ENCODE results near the gene VASP. TPM values are rescaled to one million over a fixed set of nuclear protein-coding genes. Genes with fewer than 3 reads are reported as not detected.

Gene VASP
- total and polyA plus RNA-seq, 2 experiments from 2014 or later, result 60.3 to 147 TPM

GRCh38 chr19:45518469-45518826 is 11.2 kb downstream of the VASP start:
- H3K4me1 Mint-ChIP-seq, result peaks cover 7% of the 10 kb centered on the region; the same call in 2 of the 3 replicates
- H3K4me3 Mint-ChIP-seq, result no peak overlapping the region
- H3K36me3 Mint-ChIP-seq (ENCODE audit: low read depth), result peaks cover 35% of the 10 kb centered on the region
- Histone ChIP-seq H3K4me1 (ENCODE audit: insufficient read depth) (peaks cover 4% of the 10 kb centered on the region; the same call in 1 of the 2 replicates), H3K27ac (ENCODE audit: low read depth) (no peak overlapping the region), H3K4me3 (no peak overlapping the region), H3F3A (replicated peaks; ENCODE audit: low read depth) (0 out of 2 replicates have a peak, but pooled peaks cover 10% of the 10 kb centered on the region), H3K27me3 (ENCODE audit: insufficient read depth) (no peaks in the 10 kb centered on the region), H3K79me2 (replicated peaks; ENCODE audit: insufficient read depth) (peaks cover 47% of the 10 kb centered on the region), H2AFZ (no peak overlapping the region), H3K36me3 (ENCODE audit: insufficient read depth) (peaks cover 7% of the 10 kb centered on the region), H3K9me2 (ENCODE audit: insufficient read depth) (no peaks in the 10 kb centered on the region), H4K20me1 (replicated peaks; ENCODE audit: insufficient read depth) (peaks cover 39% of the 10 kb centered on the region), H3K4me2 (no peak overlapping the region)
- DNase-seq (ENCODE audit: low spot score) (no peak), ATAC-seq (no peak)
- peaks cover 11% of the 10 kb centered on the region for H3K27me3 Mint-ChIP-seq (ENCODE audit: insufficient read depth, low read depth, poor library complexity)
- no peak for TF ChIP-seq NANOG (IDR thresholded peaks at IDR 0.05; ENCODE audit: borderline replicate concordance)
- no peak for TF ChIP-seq POLR2AphosphoS5 (IDR thresholded peaks at IDR 0.05; ENCODE audit: low read depth)
- TF ChIP-seq, protein P1, sequence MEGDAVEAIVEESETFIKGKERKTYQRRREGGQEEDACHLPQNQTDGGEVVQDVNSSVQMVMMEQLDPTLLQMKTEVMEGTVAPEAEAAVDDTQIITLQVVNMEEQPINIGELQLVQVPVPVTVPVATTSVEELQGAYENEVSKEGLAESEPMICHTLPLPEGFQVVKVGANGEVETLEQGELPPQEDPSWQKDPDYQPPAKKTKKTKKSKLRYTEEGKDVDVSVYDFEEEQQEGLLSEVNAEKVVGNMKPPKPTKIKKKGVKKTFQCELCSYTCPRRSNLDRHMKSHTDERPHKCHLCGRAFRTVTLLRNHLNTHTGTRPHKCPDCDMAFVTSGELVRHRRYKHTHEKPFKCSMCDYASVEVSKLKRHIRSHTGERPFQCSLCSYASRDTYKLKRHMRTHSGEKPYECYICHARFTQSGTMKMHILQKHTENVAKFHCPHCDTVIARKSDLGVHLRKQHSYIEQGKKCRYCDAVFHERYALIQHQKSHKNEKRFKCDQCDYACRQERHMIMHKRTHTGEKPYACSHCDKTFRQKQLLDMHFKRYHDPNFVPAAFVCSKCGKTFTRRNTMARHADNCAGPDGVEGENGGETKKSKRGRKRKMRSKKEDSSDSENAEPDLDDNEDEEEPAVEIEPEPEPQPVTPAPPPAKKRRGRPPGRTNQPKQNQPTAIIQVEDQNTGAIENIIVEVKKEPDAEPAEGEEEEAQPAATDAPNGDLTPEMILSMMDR (conservative IDR thresholded peaks at IDR 0.05; ENCODE audit: low read depth in 2 of 2), result no peak
- no peak for TF ChIP-seq ZNF462 (CRISPR knock-in tag; IDR thresholded peaks at IDR 0.05)
- no peak for TF ChIP-seq STAT1 (IDR thresholded peaks at IDR 0.05; ENCODE audit: unreplicated experiment)
- TF ChIP-seq REST (IDR thresholded peaks at IDR 0.05; ENCODE audit: unreplicated experiment), result no peak
- TF ChIP-seq EZH2 (IDR thresholded peaks at IDR 0.05; ENCODE audit: low read depth, unreplicated experiment), result no peak
- no peak for TF ChIP-seq EZH2phosphoT487 (IDR thresholded peaks at IDR 0.05; ENCODE audit: unreplicated experiment)
- TF ChIP-seq, protein P2, sequence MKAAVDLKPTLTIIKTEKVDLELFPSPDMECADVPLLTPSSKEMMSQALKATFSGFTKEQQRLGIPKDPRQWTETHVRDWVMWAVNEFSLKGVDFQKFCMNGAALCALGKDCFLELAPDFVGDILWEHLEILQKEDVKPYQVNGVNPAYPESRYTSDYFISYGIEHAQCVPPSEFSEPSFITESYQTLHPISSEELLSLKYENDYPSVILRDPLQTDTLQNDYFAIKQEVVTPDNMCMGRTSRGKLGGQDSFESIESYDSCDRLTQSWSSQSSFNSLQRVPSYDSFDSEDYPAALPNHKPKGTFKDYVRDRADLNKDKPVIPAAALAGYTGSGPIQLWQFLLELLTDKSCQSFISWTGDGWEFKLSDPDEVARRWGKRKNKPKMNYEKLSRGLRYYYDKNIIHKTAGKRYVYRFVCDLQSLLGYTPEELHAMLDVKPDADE (IDR thresholded peaks at IDR 0.05), result no peak
- TF ChIP-seq ZNF114 (CRISPR knock-in tag; IDR thresholded peaks at IDR 0.05), result no peak
- TF ChIP-seq ZNF331 (CRISPR knock-in tag; IDR thresholded peaks at IDR 0.05; ENCODE audit: low read depth), result no peak
- TF ChIP-seq CREB1 (CRISPR knock-in tag; IDR thresholded peaks at IDR 0.05; ENCODE audit: low read depth), result no peak
- TF ChIP-seq JUNB (IDR thresholded peaks at IDR 0.05; ENCODE audit: unreplicated experiment), result no peak
- no peaks in the 10 kb centered on the region; the same call in 2 of the 3 replicates for H3K9me3 Mint-ChIP-seq
- no peak overlapping the region for H3K27ac Mint-ChIP-seq

All from GM23338 (cell line).